22Rv1 (cell line): ENCODE data around the gene ELOVL6.

ENCODE experiments used
- CTCF ChIP-seq: fragments of 450-650 bp; IDR thresholded peaks from 2 replicates; pipeline ENCODE4 v1.5.1; 2017; ENCODE audit warnings: mild to moderate bottlenecking
- ZFX ChIP-seq: fragments of 450-650 bp; IDR thresholded peaks from 2 replicates; pipeline ENCODE4 v1.6.1; 2017; ENCODE audit warnings: antibody characterized with exemption, borderline replicate concordance

- TF ChIP-seq CTCF (no peak), ZFX (no peak)
These were observed 201.9 kb downstream of the ELOVL6 start for GRCh38 chr4:109996526-109996925.
